OCI-LY1 (cell line): ENCODE measurements around the gene LASP1NB.

Experiments used
- CTCF ChIP-seq: fragments of 200-600 bp; sonication (generic), shearing (Covaris generic); IDR thresholded peaks from 2 replicates; pipeline ENCODE4 v1.5.1; 2017; ENCODE audit warnings: mild to moderate bottlenecking, antibody characterized with exemption, low read length, moderate library complexity, mixed read lengths
- EZH2 ChIP-seq: fragments of 200-600 bp; sonication (generic), shearing (Covaris generic); IDR thresholded peaks from 2 replicates; pipeline ENCODE4 v1.8.0; 2017; ENCODE audit warnings: borderline replicate concordance, mixed run types, mild to moderate bottlenecking, antibody characterized with exemption, low read length, moderate library complexity, mixed read lengths

GRCh38 chr17:38970804-38971203 lies 45.4 kb downstream of the LASP1NB start:
- TF ChIP-seq CTCF: no peak
- no peak for TF ChIP-seq EZH2
